Measurements from ENCODE around the gene BRD1.
"Not testable (repeated sequence)": the region's sequence is repeated elsewhere in the genome, so short reads cannot be mapped to it uniquely, and the experiment has no call there.

BRD1 gene

DNA sequence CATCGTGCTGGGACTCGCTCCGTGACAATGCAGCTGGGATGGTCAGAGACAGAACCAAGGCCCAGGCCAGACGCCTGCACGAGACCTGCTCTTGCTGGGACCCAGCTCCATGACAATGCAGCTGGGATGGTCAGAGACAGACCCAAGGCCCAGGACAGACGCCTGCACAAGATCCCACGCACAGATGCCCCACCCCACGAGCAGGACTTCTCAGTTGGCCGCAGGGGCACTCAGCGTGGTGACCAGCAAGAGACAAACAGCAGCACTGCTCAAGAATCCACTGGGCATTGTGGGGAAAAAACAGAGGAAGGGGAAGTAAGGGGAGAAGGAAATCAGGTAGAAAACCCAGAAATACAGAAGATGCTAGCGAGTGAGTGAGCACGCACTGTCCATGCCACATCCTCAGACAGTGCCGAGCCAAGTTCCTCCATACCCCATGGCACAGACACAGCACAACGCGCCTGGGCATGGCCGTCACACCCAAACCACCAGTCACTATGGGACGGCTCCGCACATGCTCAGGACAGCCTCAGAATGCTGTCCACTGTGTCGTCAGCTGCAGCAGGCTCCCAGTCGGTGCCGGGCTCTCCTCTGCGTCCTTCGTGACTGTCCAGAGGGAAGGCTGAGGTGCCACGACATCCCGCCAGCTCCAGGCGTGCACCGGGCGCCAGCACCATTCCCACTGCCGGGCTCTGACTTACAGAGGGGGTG is 44.5 kb downstream of the BRD1 start:
- no peak for TF ChIP-seq CTCF (IDR thresholded peaks at IDR 0.05; ENCODE audit: low read depth, low read length)
- no peak for DNase-seq (ENCODE audit: extremely low read depth, low read depth)

DNA sequence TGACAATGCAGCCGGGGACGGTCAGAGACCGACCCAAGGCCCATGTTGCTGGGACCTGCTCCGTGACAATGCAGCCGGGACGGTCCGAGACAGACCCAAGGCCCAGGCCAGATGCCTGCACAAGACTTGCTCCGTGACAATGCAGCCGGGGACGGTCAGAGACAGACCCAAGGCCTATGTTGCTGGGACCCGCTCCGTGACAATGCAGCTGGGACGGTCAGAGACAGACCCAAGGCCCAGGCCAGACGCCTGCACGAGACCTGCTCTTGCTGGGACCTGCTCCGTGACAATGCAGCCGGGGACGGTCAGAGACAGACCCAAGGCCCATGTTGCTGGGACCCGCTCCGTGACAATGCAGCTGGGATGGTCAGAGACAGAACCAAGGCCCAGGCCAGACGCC is 45.8 kb downstream of the BRD1 start:
- not testable (repeated sequence) for DNase-seq (ENCODE audit: extremely low read depth, low read depth)

GRCh38 chr22:49781289-49781782 is 46.3 kb downstream of the BRD1 start:
- no peak for TF ChIP-seq CTCF (IDR thresholded peaks at IDR 0.05; ENCODE audit: low read depth, low read length)
- DNase-seq (ENCODE audit: extremely low read depth, low read depth): no peak

DNA sequence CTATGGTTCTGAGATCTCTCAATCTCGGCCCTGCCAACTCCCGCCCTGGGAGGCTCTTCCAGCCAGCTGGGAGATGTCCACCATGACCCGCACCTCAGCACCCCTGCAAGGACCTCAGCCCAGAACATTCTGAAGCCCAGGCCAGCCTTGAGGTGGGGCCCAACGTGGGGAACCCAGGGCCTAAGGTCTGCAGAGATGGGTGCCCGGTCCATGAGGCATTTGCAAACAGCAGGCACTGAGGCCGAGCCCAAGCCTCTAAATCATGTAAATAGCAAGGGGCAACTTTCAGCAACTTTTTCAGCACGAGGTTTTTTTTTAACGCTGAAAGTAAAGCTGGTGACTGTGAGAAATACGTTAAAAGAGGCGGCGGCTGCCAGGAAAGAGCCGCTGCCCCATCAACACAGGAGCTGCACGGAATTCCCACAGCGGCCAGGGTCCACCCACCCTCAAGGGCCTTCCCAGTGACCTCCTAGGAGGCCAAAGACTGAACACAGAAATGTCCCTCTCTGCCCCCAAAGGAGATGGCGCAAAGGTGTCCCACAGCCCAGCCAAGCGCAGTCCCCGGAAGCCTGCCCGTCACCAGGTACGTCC is 46.9 kb downstream of the BRD1 start:
- DNase-seq (ENCODE audit: extremely low read depth, low read depth): no peak
- no peak for TF ChIP-seq CTCF (IDR thresholded peaks at IDR 0.05; ENCODE audit: low read depth, low read length)

GRCh38 chr22:49779853-49780697 is 47.6 kb downstream of the BRD1 start:
- no peak for TF ChIP-seq CTCF (IDR thresholded peaks at IDR 0.05; ENCODE audit: low read depth, low read length)

GRCh38 chr22:49779211-49779610 is 48.5 kb downstream of the BRD1 start:
- no peak for TF ChIP-seq CTCF (IDR thresholded peaks at IDR 0.05; ENCODE audit: low read depth, low read length)
- DNase-seq (ENCODE audit: extremely low read depth, low read depth): no peak

More at GRCh38 chr22:49779853-49780697, 47.6 kb downstream of the BRD1 start:
- DNase-seq (ENCODE audit: extremely low read depth, low read depth): no peak

- no peak for TF ChIP-seq CTCF (IDR thresholded peaks at IDR 0.05; ENCODE audit: low read depth, low read length)
- DNase-seq (ENCODE audit: extremely low read depth, low read depth): no peak
Measured at GRCh38 chr22:49777569-49778249, 50.0 kb downstream of the BRD1 start.

Measured in AG09319 (cell line).